Gastrocnemius medialis (tissue), 4 donors: ENCODE results near the gene CYP4X1.

Source experiments
- POLR2A ChIP-seq, 2 donors: fragments of 450-650 bp; IDR thresholded peaks; one replicate each; pipeline ENCODE4 v1.6.1; 2017; ENCODE audit warnings: antibody characterized with exemption in 2 of 2, mild to moderate bottlenecking in 2 of 2, moderate library complexity in 2 of 2
- TF ChIP-seq, protein P1 (sequence below), 5 experiments: fragments of 450-650 bp in 3 of 5; fragments of 200-600 bp in 2 of 5; sonication (generic) in 2 of 5; IDR thresholded peaks in 4 of 5; conservative IDR thresholded peaks in 1 of 5; 1 replicate in 4 of 5; 2 replicates in 1 of 5; pipeline ENCODE4 v1.5.1; 2016 to 2019; ENCODE audit warnings: antibody characterized with exemption in 5 of 5, mild to moderate bottlenecking in 3 of 5, moderate library complexity in 3 of 5

DNA sequence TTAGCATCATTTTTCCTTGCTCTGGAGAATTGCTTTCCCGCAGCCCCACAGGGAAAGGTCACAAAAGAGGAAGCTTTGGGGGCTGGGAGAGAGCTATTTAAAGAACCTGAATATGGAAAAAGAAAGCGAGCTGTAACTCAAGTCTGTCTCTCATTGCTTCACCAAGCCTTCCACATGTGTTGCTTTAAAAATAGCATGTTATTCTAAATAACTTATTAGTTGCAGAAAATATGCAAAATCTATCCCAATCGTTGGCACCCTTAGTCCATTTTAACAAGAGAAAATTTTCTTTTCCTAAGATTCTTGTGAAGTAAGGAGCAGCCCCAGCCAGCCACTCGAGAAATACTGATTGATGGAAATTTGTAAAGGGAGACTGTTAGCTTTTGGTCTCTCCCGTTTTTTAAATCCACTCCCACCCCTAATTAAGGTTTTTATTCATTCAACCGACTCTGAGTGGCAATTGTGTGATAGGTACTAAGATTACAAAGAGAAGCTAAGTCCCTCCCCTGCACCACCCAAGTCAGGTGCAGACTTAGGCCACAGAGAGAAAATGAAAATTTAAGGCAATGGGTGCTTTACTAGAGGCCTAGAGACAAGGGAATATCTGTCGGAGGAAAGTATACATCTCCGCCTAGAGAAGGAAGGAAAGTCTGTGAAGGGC lies 802 bp downstream of the CYP4X1 start:
- TF ChIP-seq, protein P1, sequence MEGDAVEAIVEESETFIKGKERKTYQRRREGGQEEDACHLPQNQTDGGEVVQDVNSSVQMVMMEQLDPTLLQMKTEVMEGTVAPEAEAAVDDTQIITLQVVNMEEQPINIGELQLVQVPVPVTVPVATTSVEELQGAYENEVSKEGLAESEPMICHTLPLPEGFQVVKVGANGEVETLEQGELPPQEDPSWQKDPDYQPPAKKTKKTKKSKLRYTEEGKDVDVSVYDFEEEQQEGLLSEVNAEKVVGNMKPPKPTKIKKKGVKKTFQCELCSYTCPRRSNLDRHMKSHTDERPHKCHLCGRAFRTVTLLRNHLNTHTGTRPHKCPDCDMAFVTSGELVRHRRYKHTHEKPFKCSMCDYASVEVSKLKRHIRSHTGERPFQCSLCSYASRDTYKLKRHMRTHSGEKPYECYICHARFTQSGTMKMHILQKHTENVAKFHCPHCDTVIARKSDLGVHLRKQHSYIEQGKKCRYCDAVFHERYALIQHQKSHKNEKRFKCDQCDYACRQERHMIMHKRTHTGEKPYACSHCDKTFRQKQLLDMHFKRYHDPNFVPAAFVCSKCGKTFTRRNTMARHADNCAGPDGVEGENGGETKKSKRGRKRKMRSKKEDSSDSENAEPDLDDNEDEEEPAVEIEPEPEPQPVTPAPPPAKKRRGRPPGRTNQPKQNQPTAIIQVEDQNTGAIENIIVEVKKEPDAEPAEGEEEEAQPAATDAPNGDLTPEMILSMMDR (IDR thresholded peaks at IDR 0.05 in 4 of 5, conservative IDR thresholded peaks at IDR 0.05 in 1 of 5), result no peak
- TF ChIP-seq POLR2A (IDR thresholded peaks at IDR 0.05), result no peak
